HepG2 (cell line): ENCODE results near the gene MYCBP2. TPM values are rescaled to one million over a fixed set of nuclear protein-coding genes. Genes with fewer than 3 reads are reported as not detected.

Experiments used
- ATAC-seq: fragments of 200-7000 bp; cut with Tn5 transposase; 3 replicates; pipeline ENCODE4 v1.9.1; 2020; ENCODE audit warnings: mild to moderate bottlenecking, moderate library complexity
- BruUV-seq: library from RNA; stranded (reverse); fragments of 400-500 nt; replicated peaks from 2 replicates; lab custom pipeline; 2021; lab: Mats Ljungman, UMichigan
- CTCF ChIA-PET: fragments of 300-600 bp; formaldehyde crosslinking; extraction: SDS; loops from one replicate; lab custom pipeline; 2021; ENCODE audit warnings: low total read pairs, inconsistent platforms, low intra/inter-chr PET ratio; lab: Yijun Ruan, JAX
- POLR2A ChIA-PET: fragments of 350-600 bp; sonication (Branson Sonifier 250); formaldehyde crosslinking; loops from one replicate; lab custom pipeline; 2020; ENCODE audit warnings: antibody characterized with exemption, inconsistent platforms; lab: Yijun Ruan, JAX
- DNase-seq: peaks from one replicate; pipeline ENCODE4 v3.0.0-alpha.2; 2015; ENCODE audit warnings: low spot score
- FAIRE-seq: peaks from 3 replicates; lab custom pipeline; 2011; peaks lifted over from hg19 to GRCh38; lab: Jason Lieb, UNC
- H2AFZ ChIP-seq: one replicate; pipeline ENCODE4 v1.6.1; 2011; ENCODE audit warnings: low read length, inconsistent platforms
- H3K27ac ChIP-seq: fragments of 300-600 bp; 3 replicates; pipeline ENCODE4 v1.8.0; 2011; ENCODE audit warnings: mixed run types, mild to moderate bottlenecking, mixed read lengths, low read length, inconsistent platforms; ENCODE audit not compliant: insufficient read depth; ENCODE audit errors: extremely low read length
- H3K27me3 ChIP-seq, 2 experiments: fragments of 200-600 bp in 1 of 2; 2 replicates in 1 of 2; 3 replicates in 1 of 2; pipeline versions ENCODE4 v1.6.0 to v1.8.0; 2011; ENCODE audit warnings: low read length in 2 of 2, mild to moderate bottlenecking in 2 of 2, moderate library complexity in 2 of 2, inconsistent platforms in 1 of 2; ENCODE audit not compliant: insufficient read depth in 2 of 2, control insufficient read depth in 1 of 2
- H3K36me3 ChIP-seq, 2 experiments: fragments of 200-600 bp in 1 of 2; replicated peaks in 1 of 2; 2 replicates in 1 of 2; 3 replicates in 1 of 2; pipeline versions ENCODE4 v1.5.1 to v1.8.0; 2011; ENCODE audit warnings: low read length in 2 of 2, inconsistent platforms in 1 of 2; ENCODE audit not compliant: insufficient read depth in 2 of 2, control insufficient read depth in 1 of 2
- H3K4me1 ChIP-seq: 2 replicates; pipeline ENCODE4 v1.5.1; 2012; ENCODE audit warnings: low read length, inconsistent platforms; ENCODE audit not compliant: insufficient read depth
- H3K4me2 ChIP-seq: 2 replicates; pipeline ENCODE4 v1.6.0; 2011; ENCODE audit warnings: low read depth, low read length, inconsistent platforms
- H3K4me3 ChIP-seq, 3 experiments: fragments of 200-600 bp in 1 of 3; sonication (generic), shearing (Covaris generic) in 1 of 3; replicated peaks in 1 of 3; 2 replicates each; pipeline ENCODE4 v1.5.1; 2011 to 2016; ENCODE audit warnings: low read length in 3 of 3, inconsistent platforms in 2 of 3, low read depth in 2 of 3, mild to moderate bottlenecking in 2 of 3, control low read depth in 1 of 3, mixed read lengths in 1 of 3; ENCODE audit not compliant: insufficient read depth in 1 of 3
- H3K79me2 ChIP-seq: one replicate; pipeline ENCODE4 v1.6.1; 2011; ENCODE audit warnings: low read length, inconsistent platforms; ENCODE audit not compliant: insufficient read depth
- H3K9ac ChIP-seq: 2 replicates; pipeline ENCODE4 v1.6.0; 2011; ENCODE audit warnings: mild to moderate bottlenecking, low read depth, low read length, inconsistent platforms; ENCODE audit not compliant: insufficient read depth
- H3K9me3 ChIP-seq: 2 replicates; pipeline ENCODE4 v1.5.1; 2012; ENCODE audit warnings: mild to moderate bottlenecking, low read length
- H4K20me1 ChIP-seq: 2 replicates; pipeline ENCODE4 v1.6.0; 2011; ENCODE audit warnings: inconsistent platforms, mild to moderate bottlenecking, low read length, moderate library complexity; ENCODE audit not compliant: insufficient read depth
- KDM5B ChIP-seq: sonication (generic); formaldehyde crosslinking; IDR thresholded peaks from 2 replicates; pipeline ENCODE4 v1.4.0; 2020; ENCODE audit warnings: missing genetic modification reagents, mild to moderate bottlenecking, borderline replicate concordance
- POLR2G ChIP-seq: fragments of 200-400 bp; formaldehyde crosslinking; IDR thresholded peaks from 2 replicates; pipeline ENCODE4 v1.6.1; 2018; ENCODE audit warnings: mild to moderate bottlenecking, low read depth, low read length, moderate library complexity
- ZNF256 ChIP-seq: sonication (generic); formaldehyde crosslinking; conservative IDR thresholded peaks from 2 replicates; pipeline ENCODE4 v1.4.0; 2020; ENCODE audit warnings: missing genetic modification reagents
- ZNF574 ChIP-seq: sonication (generic); formaldehyde crosslinking; IDR thresholded peaks from 2 replicates; pipeline ENCODE4 v1.4.0; 2020; ENCODE audit warnings: missing genetic modification reagents
- ZNF691 ChIP-seq: sonication (generic); formaldehyde crosslinking; IDR thresholded peaks from 2 replicates; pipeline ENCODE4 v1.4.0; 2020; ENCODE audit warnings: missing genetic modification reagents, low read depth, mild to moderate bottlenecking, borderline replicate concordance
- WGBS: methylation state at CpG from one replicate; pipeline ENCODE4 v1.1.6; 2017; ENCODE audit warnings: low lambda C conversion rate; 5-methylcytosine and 5-hydroxymethylcytosine counted together
- in situ Hi-C: cut with HindIII; loops from 2 replicates; pipeline ENCODE4 v1.10.0; 2017; ENCODE audit warnings: low pct_unique_long_range_greater_than_20kb; ENCODE audit not compliant: extremely low pct_ligation_motif_present
- intact Hi-C: fragments of 100-400 bp; cut with micrococcal nuclease; formaldehyde crosslinking; loops from one replicate; pipeline ENCODE4 v1.10.0; 2022; ENCODE audit not compliant: unreplicated experiment
- polyA plus RNA-seq, 8 experiments: library from polyadenylated mRNA; depleted of rRNA in 3 of 8; stranded (reverse) in 7 of 8; unstranded in 1 of 8; fragments of >200 nt; fragmentation: Illumina TruSeq in 4 of 8; extraction: Trizol in 4 of 8; gene quantifications; 2 replicates each; pipeline versions ENCODE4 v1.2.1 to v1.2.3, GENCODE V29; 2011 to 2016; ENCODE audit warnings: low read depth in 4 of 8, missing spikeins in 1 of 8, mixed read lengths in 1 of 8; ENCODE audit not compliant: insufficient read depth in 1 of 8
- total RNA-seq, 5 experiments: library from RNA; depleted of rRNA; stranded (reverse); fragments of >200 nt; fragmentation: Illumina TruSeq; extraction: Trizol; gene quantifications; 2 replicates each; pipeline ENCODE4 v1.2.3, GENCODE V29; 2016; ENCODE audit warnings: low read depth in 1 of 5

Gene MYCBP2
- total and polyA plus RNA-seq, 2 of the 13 experiments (the other 11 are each of a cell fraction or from before 2014, with no cell fraction given): 16.3 to 35.3 TPM

- no peak for TF ChIP-seq ZNF691 (CRISPR knock-in tag)
Observed at GRCh38 chr13:77079902-77080413, 246.9 kb downstream of the MYCBP2 start (continued).

GRCh38 chr13:77067519-77067918 lies 259.4 kb downstream of the MYCBP2 start:
- H3K27me3 ChIP-seq: no peaks in the 10 kb centered on the region; a peak in 1 of 5 replicates
- FAIRE-seq (no peak), ATAC-seq (no peak), DNase-seq (no peak)
- no peaks in the 10 kb centered on the region for H3K9me3 ChIP-seq
- H3K9ac ChIP-seq: no peak overlapping the region
- in situ Hi-C loops (no loop called here), intact Hi-C loops (no loop called here)
- BruUV-seq: no TSS peak
- no peak overlapping the region for H2AFZ ChIP-seq
- TF ChIP-seq POLR2G (no peak), ZNF256 (CRISPR knock-in tag) (no peak), KDM5B (CRISPR knock-in tag) (no peak), ZNF574 (no peak)
- ChIA-PET POLR2A (no interaction called here), CTCF (no interaction called here)
- 90% methylated on average over 2 of the region's 2 CpGs for WGBS
- H3K79me2 ChIP-seq: no peaks in the 10 kb centered on the region
- peaks cover 1 to 35% of the 10 kb centered on the region in 2 experiments; a peak in 4 of 5 replicates for H3K36me3 ChIP-seq
- no peak overlapping the region for H3K4me3 ChIP-seq
- H3K4me2 ChIP-seq: no peak overlapping the region
- no peak overlapping the region for H3K27ac ChIP-seq
- H3K4me1 ChIP-seq: no peaks in the 10 kb centered on the region
- H4K20me1 ChIP-seq: no peaks in the 10 kb centered on the region
